SK-N-SH treated with all-trans-retinoic acid at 6 μM for 48 hours (cell line): ENCODE data around the gene CD63.

Source experiments
- ATAC-seq: fragments of 200-7000 bp; cut with Tn5 transposase; 3 replicates; pipeline ENCODE4 v1.9.1; 2020; ENCODE audit warnings: mild to moderate bottlenecking, moderate library complexity
- ARNTL ChIP-seq: fragments of 450-650 bp; formaldehyde crosslinking; IDR thresholded peaks from 2 replicates; pipeline ENCODE4 v1.5.0; 2020; ENCODE audit warnings: low read depth, mild to moderate bottlenecking, moderate library complexity, borderline replicate concordance
- CSDC2 ChIP-seq: fragments of 250-450 bp; sonication (Bioruptor Pico); IDR thresholded peaks from 2 replicates; pipeline ENCODE4 v1.5.0; 2020; ENCODE audit warnings: mild to moderate bottlenecking, moderate library complexity
- CSRNP3 ChIP-seq: fragments of 250-450 bp; sonication (Bioruptor Pico); IDR thresholded peaks from 2 replicates; pipeline ENCODE4 v1.5.1; 2021; ENCODE audit warnings: mild to moderate bottlenecking, moderate library complexity
- ESRRG ChIP-seq: fragments of 250-450 bp; sonication (Bioruptor Pico); IDR thresholded peaks from 2 replicates; pipeline ENCODE4 v1.6.1; 2021; ENCODE audit warnings: mild to moderate bottlenecking
- GLIS3 ChIP-seq: fragments of 250-450 bp; sonication (Bioruptor Pico); IDR thresholded peaks from 2 replicates; pipeline ENCODE4 v1.5.0; 2020; ENCODE audit warnings: mild to moderate bottlenecking, moderate library complexity
- ISL1 ChIP-seq: fragments of 250-450 bp; sonication (Bioruptor Pico); IDR thresholded peaks from 2 replicates; pipeline ENCODE4 v2.1.2; 2022; ENCODE audit warnings: mild to moderate bottlenecking, moderate library complexity
- OSR1 ChIP-seq: fragments of 250-450 bp; sonication (Bioruptor Pico); IDR thresholded peaks from 2 replicates; pipeline ENCODE4 v1.8.0; 2022; ENCODE audit warnings: moderate library complexity, mild to moderate bottlenecking, inconsistent platforms
- POU6F1 ChIP-seq: fragments of 250-450 bp; sonication (Bioruptor Pico); IDR thresholded peaks from 2 replicates; pipeline ENCODE4 v1.8.0; 2021; ENCODE audit warnings: low read depth, mild to moderate bottlenecking, moderate library complexity, borderline replicate concordance
- PPARA ChIP-seq: fragments of 250-450 bp; sonication (Bioruptor Pico); IDR thresholded peaks from 2 replicates; pipeline ENCODE4 v1.5.0; 2020; ENCODE audit warnings: mild to moderate bottlenecking, borderline replicate concordance
- RARB ChIP-seq: fragments of 250-450 bp; sonication (Bioruptor Pico); IDR thresholded peaks from 2 replicates; pipeline ENCODE4 v1.8.0; 2021; ENCODE audit warnings: mild to moderate bottlenecking, moderate library complexity
- SNAI2 ChIP-seq: fragments of 250-450 bp; sonication (Bioruptor Pico); IDR thresholded peaks from 2 replicates; pipeline ENCODE4 v1.5.0; 2020; ENCODE audit warnings: mild to moderate bottlenecking, moderate library complexity
- TOX ChIP-seq: fragments of 250-450 bp; sonication (Bioruptor Pico); IDR thresholded peaks from 2 replicates; pipeline ENCODE4 v1.8.0; 2021; ENCODE audit warnings: mild to moderate bottlenecking, moderate library complexity, borderline replicate concordance
- TSHZ2 ChIP-seq: fragments of 250-450 bp; sonication (Bioruptor Pico); IDR thresholded peaks from 2 replicates; pipeline ENCODE4 v1.5.0; 2020; ENCODE audit warnings: mild to moderate bottlenecking, moderate library complexity
- ZC3H10 ChIP-seq: fragments of 250-450 bp; sonication (Bioruptor Pico); IDR thresholded peaks from 2 replicates; pipeline ENCODE4 v1.5.1; 2021; ENCODE audit warnings: mild to moderate bottlenecking, moderate library complexity
- ZFP3 ChIP-seq: fragments of 250-450 bp; sonication (Bioruptor Pico); IDR thresholded peaks from 2 replicates; pipeline ENCODE4 v1.5.0; 2020; ENCODE audit warnings: mild to moderate bottlenecking, moderate library complexity
- ZFP30 ChIP-seq: fragments of 450-650 bp; formaldehyde crosslinking; IDR thresholded peaks from 2 replicates; pipeline ENCODE4 v1.5.0; 2022; ENCODE audit warnings: mild to moderate bottlenecking, moderate library complexity
- ZNF565 ChIP-seq: fragments of 450-650 bp; formaldehyde crosslinking; conservative IDR thresholded peaks from 2 replicates; pipeline ENCODE4 v1.5.0; 2020; ENCODE audit warnings: low read depth, mild to moderate bottlenecking, moderate library complexity
- ZNF70 ChIP-seq: fragments of 450-650 bp; formaldehyde crosslinking; IDR thresholded peaks from 2 replicates; pipeline ENCODE4 v1.5.0; 2020; ENCODE audit warnings: mild to moderate bottlenecking, moderate library complexity
- ZNF8 ChIP-seq: fragments of 450-650 bp; formaldehyde crosslinking; IDR thresholded peaks from 2 replicates; pipeline ENCODE4 v1.5.0; 2020; ENCODE audit warnings: mild to moderate bottlenecking, moderate library complexity

CD63 gene

GRCh38 chr12:55687746-55688145, 41.1 kb downstream of the CD63 start:
- no peak for TF ChIP-seq ZC3H10
- TF ChIP-seq ARNTL (CRISPR knock-in tag): no peak
- TF ChIP-seq ZFP30: no peak
- no peak for TF ChIP-seq SNAI2 (CRISPR knock-in tag)
- no peak for TF ChIP-seq OSR1
- no peak for TF ChIP-seq PPARA (CRISPR knock-in tag)
- TF ChIP-seq ESRRG (CRISPR knock-in tag): no peak
- no peak for TF ChIP-seq POU6F1 (CRISPR knock-in tag)
- TF ChIP-seq GLIS3 (CRISPR knock-in tag): no peak
- no peak for TF ChIP-seq ZFP3 (CRISPR knock-in tag)
- TF ChIP-seq TSHZ2 (CRISPR knock-in tag): no peak
- no peak for TF ChIP-seq CSRNP3 (CRISPR knock-in tag)
- TF ChIP-seq TOX (CRISPR knock-in tag): no peak
- no peak for ATAC-seq

GRCh38 chr12:55686366-55687010, 42.3 kb downstream of the CD63 start:
- ATAC-seq: no peak
- TF ChIP-seq RARB (no peak), SNAI2 (CRISPR knock-in tag) (no peak), POU6F1 (CRISPR knock-in tag) (no peak), CSRNP3 (CRISPR knock-in tag) (no peak), PPARA (CRISPR knock-in tag) (no peak), ESRRG (CRISPR knock-in tag) (no peak), OSR1 (no peak), ISL1 (CRISPR knock-in tag) (no peak)

GRCh38 chr12:55685671-55686070, 43.1 kb downstream of the CD63 start:
- no peak for ATAC-seq
- TF ChIP-seq ZNF70 (no peak), SNAI2 (CRISPR knock-in tag) (no peak), ARNTL (CRISPR knock-in tag) (no peak), OSR1 (no peak), ESRRG (CRISPR knock-in tag) (no peak), ZNF8 (CRISPR knock-in tag) (no peak), ZNF565 (CRISPR knock-in tag) (no peak), CSDC2 (no peak)
